Panc1 (cell line): ENCODE data around the gene SLC15A1. TPM values are rescaled to one million over a fixed set of nuclear protein-coding genes. Genes with fewer than 3 reads are reported as not detected.

ENCODE experiments used
- ATAC-seq: fragments of 200-7000 bp; cut with Tn5 transposase; 2 replicates; pipeline ENCODE4 v1.9.1; 2020; ENCODE audit warnings: mild to moderate bottlenecking, moderate library complexity
- BruUV-seq: library from RNA; stranded (reverse); fragments of 400-500 nt; replicated peaks from 2 replicates; lab custom pipeline; 2021; lab: Mats Ljungman, UMichigan
- CTCF ChIA-PET: fragments of 300-600 bp; sonication (Branson Sonifier 250); formaldehyde crosslinking; loops from one replicate; lab custom pipeline; 2022; ENCODE audit warnings: antibody characterized with exemption; lab: Charles Lee
- POLR2A ChIA-PET: fragments of 300-600 bp; sonication (Branson Sonifier 250); formaldehyde crosslinking; loops from one replicate; lab custom pipeline; 2022; ENCODE audit warnings: antibody characterized with exemption; lab: Charles Lee
- DNase-seq: peaks from one replicate; pipeline ENCODE4 v3.0.0-alpha.2; 2010; ENCODE audit warnings: low read depth, low spot score
- H3K27ac ChIP-seq: 2 replicates; pipeline ENCODE4 v1.5.1; 2011; ENCODE audit warnings: mild to moderate bottlenecking, low read length, inconsistent platforms
- H3K27me3 ChIP-seq: fragments of 200-500 bp; sonication (Bioruptor generic); 2 replicates; pipeline ENCODE4 v1.6.0; 2014; ENCODE audit warnings: low read length, inconsistent platforms; ENCODE audit not compliant: control insufficient read depth, insufficient read depth
- H3K36me3 ChIP-seq: fragments of 200-500 bp; sonication (Bioruptor generic); 2 replicates; pipeline ENCODE4 v1.5.1; 2014; ENCODE audit warnings: inconsistent platforms, mild to moderate bottlenecking, low read length, moderate library complexity; ENCODE audit not compliant: control insufficient read depth, insufficient read depth
- H3K4me1 ChIP-seq: 2 replicates; pipeline ENCODE4 v1.5.1; 2011; ENCODE audit warnings: inconsistent platforms, mild to moderate bottlenecking, low read length, moderate library complexity; ENCODE audit not compliant: control insufficient read depth, insufficient read depth
- H3K4me3 ChIP-seq, 2 experiments: 2 replicates each; pipeline ENCODE4 v1.5.1; 2011 to 2012; ENCODE audit warnings: low read depth in 2 of 2, low read length in 2 of 2, mild to moderate bottlenecking in 2 of 2, inconsistent platforms in 1 of 2, moderate library complexity in 1 of 2
- H3K9me3 ChIP-seq: fragments of 200-500 bp; sonication (Bioruptor generic); 2 replicates; pipeline ENCODE4 v1.5.1; 2014; ENCODE audit warnings: low read depth, mild to moderate bottlenecking, inconsistent platforms, low read length, moderate library complexity; ENCODE audit not compliant: control insufficient read depth, insufficient read depth
- CTCF ChIP-seq: fragments of 450-650 bp; IDR thresholded peaks from 2 replicates; pipeline ENCODE4 v1.5.1; 2017; ENCODE audit warnings: mild to moderate bottlenecking
- POLR2AphosphoS5 ChIP-seq: IDR thresholded peaks from 2 replicates; pipeline ENCODE4 v1.6.1; 2012; ENCODE audit warnings: mild to moderate bottlenecking, low read depth, low read length, moderate library complexity
- REST ChIP-seq, 2 experiments: IDR thresholded peaks; 2 replicates each; pipeline ENCODE4 v1.6.1; 2011 to 2012; ENCODE audit warnings: low read depth in 2 of 2, control low read depth in 1 of 2, low read length in 1 of 2, mild to moderate bottlenecking in 1 of 2, moderate library complexity in 1 of 2; ENCODE audit not compliant: insufficient read depth in 1 of 2
- SIN3A ChIP-seq: IDR thresholded peaks from 2 replicates; pipeline ENCODE4 v1.6.1; 2012; ENCODE audit warnings: low read depth, mild to moderate bottlenecking, low read length, moderate library complexity, borderline replicate concordance; ENCODE audit not compliant: insufficient read depth
- TCF7L2 ChIP-seq: IDR thresholded peaks from 2 replicates; pipeline ENCODE4 v1.6.1; 2011; ENCODE audit warnings: mild to moderate bottlenecking, low read depth, low read length, inconsistent platforms
- in situ Hi-C: cut with HindIII; loops from 2 replicates; pipeline ENCODE4 v1.10.0; 2016; ENCODE audit warnings: low sequenced_read_pairs, low pct_unique_long_range_greater_than_20kb
- intact Hi-C: fragments of 100-400 bp; cut with micrococcal nuclease; formaldehyde crosslinking; loops from one replicate; pipeline ENCODE4 v1.10.0; 2022; ENCODE audit not compliant: unreplicated experiment
- total RNA-seq: library from RNA; stranded (reverse); gene quantifications from one replicate; pipeline ENCODE4 v1.2.1, GENCODE V29; 2021; ENCODE audit not compliant: unreplicated experiment

SLC15A1 gene
- total RNA-seq, 1 experiment from 2014 or later: 0.18 TPM

GRCh38 chr13:98794498-98794897 lies 42.0 kb upstream of the SLC15A1 start:
- H3K9me3 ChIP-seq: no peaks in the 10 kb centered on the region
- no peaks in the 10 kb centered on the region for H3K27me3 ChIP-seq
- no peak for TF ChIP-seq TCF7L2
- TF ChIP-seq REST (IDR thresholded peaks at IDR 0.05; ENCODE audit: insufficient read depth in 1 of 2, low read depth in 2 of 2, low read length in 1 of 2): no peak
- no peak for TF ChIP-seq POLR2AphosphoS5
- no peak for TF ChIP-seq CTCF
- TF ChIP-seq SIN3A: no peak
- POLR2A ChIA-PET: no interaction called here
- DNase-seq (no peak), ATAC-seq (no peak)
- in situ Hi-C loops (no loop called here), intact Hi-C loops (no loop called here)
- CTCF ChIA-PET: no interaction called here
- no peaks in the 10 kb centered on the region; the same call in 1 of the 2 replicates for H3K36me3 ChIP-seq
- H3K27ac ChIP-seq: no peak overlapping the region
- no peaks in the 10 kb centered on the region for H3K4me1 ChIP-seq
- BruUV-seq: no TSS peak
- no peak overlapping the region for H3K4me3 ChIP-seq

GRCh38 chr13:98792785-98793495 lies 40.5 kb upstream of the SLC15A1 start:
- TF ChIP-seq REST (IDR thresholded peaks at IDR 0.05; ENCODE audit: insufficient read depth in 1 of 2, low read depth in 2 of 2, low read length in 1 of 2): no peak
- H3K27me3 ChIP-seq: no peaks in the 10 kb centered on the region
- no peaks in the 10 kb centered on the region for H3K9me3 ChIP-seq
- BruUV-seq: no TSS peak
- POLR2A ChIA-PET: no interaction called here
- in situ Hi-C loops (no loop called here), intact Hi-C loops (no loop called here)
- no peak overlapping the region for H3K4me3 ChIP-seq
- no peak for DNase-seq
- CTCF ChIA-PET: no interaction called here
- H3K27ac ChIP-seq: no peak overlapping the region
- no peaks in the 10 kb centered on the region; the same call in 1 of the 2 replicates for H3K36me3 ChIP-seq
- H3K4me1 ChIP-seq: no peaks in the 10 kb centered on the region
- ATAC-seq: no peak
